Cortex of kidney (tissue), 1 donor: ENCODE data around the gene TAF7.
"Not testable (repeated sequence)": the region's sequence is repeated elsewhere in the genome, so short reads cannot be mapped to it uniquely, and the experiment has no call there.

Experiments
- DNase-seq: peaks from one replicate; lab custom pipeline; 2025; lab: John Stamatoyannopoulos, UW

TAF7 gene, protein sequence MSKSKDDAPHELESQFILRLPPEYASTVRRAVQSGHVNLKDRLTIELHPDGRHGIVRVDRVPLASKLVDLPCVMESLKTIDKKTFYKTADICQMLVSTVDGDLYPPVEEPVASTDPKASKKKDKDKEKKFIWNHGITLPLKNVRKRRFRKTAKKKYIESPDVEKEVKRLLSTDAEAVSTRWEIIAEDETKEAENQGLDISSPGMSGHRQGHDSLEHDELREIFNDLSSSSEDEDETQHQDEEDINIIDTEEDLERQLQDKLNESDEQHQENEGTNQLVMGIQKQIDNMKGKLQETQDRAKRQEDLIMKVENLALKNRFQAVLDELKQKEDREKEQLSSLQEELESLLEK

DNA sequence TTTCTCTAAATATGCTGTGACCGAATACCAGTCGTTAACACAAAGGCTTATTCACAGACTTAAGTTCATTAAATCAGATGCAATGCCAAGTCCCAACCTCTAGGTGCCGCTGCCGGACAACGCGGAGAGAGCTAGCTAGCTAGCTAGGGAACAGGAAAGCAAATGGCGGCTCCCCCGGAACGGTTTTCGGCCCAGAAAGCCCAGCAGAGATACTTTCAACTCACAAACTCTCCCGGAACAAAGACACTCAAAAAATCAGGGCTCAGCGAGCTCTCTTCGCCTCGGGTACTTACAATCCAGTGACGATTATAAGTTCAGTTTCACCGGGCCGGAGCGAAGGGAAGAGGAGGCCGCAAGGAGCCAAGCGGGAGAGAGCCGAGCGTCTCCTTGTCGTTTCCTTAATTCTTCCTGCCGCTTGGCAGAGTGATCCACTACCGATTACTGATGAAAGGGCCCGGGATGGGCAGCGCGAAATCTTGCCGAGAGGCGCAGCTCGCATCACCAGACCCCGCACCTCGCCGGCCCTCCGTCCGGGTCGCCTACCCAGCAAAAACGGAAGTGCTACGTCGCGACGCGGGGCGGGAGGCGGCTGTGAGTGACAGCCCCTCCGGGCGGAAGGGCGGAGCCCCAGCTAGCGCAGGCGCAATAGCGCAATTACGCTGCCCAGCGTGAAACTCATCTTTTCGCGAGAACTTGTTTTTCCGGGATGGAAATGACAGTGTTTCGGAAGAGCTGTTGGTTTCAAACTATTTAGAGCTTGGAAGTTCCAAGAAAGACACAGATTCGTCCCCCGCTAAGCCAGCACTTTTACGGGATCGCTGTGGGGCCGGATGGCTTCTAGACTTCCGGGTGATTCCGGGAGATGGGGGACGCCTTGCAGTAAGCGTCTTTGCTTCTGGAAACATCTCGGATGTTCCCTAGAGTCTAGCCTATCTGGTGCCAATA, at the start of gene TAF7:
Gene TAF7, minus strand, starts transcription at position 560 of the 945 bp plus-strand sequence. CDS start 740 bp downstream, outside the sequence.
- DNase-seq = no peak

- DNase-seq = no peak
These were observed 45.7 kb upstream of the TAF7 start for GRCh38 chr5:141366016-141366896.

DNA sequence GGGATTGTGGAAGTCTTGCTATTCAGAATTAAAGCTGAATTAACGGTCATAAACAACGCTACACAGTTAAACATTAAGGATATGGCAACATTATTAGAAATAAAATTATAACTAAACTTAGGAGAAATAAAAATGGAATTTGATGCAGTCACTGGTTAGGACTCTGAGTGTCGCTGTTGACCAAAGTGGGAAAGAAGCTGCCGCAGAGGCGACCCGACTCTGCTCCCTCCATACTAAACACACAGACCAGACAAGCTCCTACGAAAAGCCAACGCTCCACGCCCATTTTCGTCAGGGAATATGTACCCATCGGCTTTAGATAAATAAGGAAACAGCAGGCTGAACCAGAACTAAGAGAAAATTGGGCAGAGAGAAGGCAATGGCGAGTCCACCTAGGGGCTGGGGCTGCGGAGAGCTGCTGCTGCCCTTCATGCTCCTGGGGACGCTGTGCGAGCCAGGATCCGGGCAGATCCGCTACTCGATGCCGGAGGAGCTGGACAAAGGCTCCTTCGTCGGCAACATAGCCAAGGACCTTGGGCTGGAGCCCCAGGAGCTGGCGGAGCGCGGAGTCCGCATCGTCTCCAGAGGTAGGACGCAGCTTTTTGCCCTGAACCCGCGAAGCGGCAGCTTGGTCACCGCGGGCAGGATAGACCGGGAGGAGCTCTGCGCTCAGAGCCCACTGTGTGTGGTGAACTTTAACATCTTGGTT, 43.5 kb upstream of the TAF7 start, which contains the start of gene PCDHGA5:
Gene PCDHGA5, plus strand, starts transcription at position 211 of the 709 bp plus-strand sequence. Its CDS starts 169 bp downstream, at position 380.
- DNase-seq = no peak

DNA sequence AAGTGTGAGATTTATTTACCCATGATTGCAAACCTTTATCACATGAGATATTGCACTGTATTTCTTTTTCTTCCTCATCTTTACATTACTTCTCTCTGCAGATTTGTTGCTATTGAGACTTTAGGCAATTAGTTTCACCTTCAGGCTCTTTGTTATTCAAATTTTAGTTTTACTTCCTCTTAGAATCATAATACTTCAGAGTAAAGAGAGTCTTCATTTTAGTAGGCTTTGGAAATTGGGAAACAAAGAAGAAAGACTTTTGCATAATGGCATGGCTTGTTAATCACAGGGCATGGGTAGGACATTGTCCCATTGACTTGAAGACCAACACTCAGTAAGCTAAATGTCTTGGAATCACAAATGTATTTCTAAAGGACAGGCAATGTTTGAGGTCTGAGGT, 42.1 kb upstream of the TAF7 start:
- DNase-seq = no peak

- no peak for DNase-seq
These were observed 40.1 kb upstream of the TAF7 start for GRCh38 chr5:141360685-141361084.

DNA sequence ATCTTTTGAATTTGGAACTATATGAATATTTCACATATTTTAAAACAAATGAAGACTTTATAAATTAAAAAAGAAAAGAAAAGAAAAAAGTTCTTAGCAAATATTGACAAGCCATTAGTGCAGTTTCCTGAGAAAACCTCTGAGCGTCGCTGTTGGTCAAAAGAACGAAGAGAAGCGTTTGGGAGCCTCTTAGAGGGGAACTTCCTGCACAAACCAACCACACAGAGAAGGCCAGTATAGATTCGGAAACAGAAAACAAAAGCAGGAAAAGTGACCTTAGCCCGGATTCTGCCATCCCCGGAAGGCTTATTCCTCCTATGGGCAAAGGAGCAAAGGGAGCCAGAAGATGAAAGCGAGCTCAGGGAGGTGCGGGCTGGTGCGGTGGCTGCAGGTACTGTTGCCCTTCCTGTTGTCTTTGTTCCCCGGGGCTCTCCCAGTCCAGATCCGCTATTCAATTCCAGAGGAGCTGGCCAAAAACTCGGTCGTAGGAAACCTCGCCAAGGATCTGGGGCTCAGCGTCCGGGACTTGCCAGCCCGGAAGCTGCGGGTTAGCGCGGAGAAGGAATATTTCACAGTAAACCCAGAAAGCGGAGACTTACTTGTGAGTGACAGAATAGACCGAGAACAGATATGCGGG, 39.3 kb upstream of the TAF7 start, which contains the start of gene PCDHGB2:
Gene PCDHGB2, plus strand, starts transcription at position 205 of the 637 bp plus-strand sequence. Its CDS starts 142 bp downstream, at position 347.
- DNase-seq = no peak

DNA sequence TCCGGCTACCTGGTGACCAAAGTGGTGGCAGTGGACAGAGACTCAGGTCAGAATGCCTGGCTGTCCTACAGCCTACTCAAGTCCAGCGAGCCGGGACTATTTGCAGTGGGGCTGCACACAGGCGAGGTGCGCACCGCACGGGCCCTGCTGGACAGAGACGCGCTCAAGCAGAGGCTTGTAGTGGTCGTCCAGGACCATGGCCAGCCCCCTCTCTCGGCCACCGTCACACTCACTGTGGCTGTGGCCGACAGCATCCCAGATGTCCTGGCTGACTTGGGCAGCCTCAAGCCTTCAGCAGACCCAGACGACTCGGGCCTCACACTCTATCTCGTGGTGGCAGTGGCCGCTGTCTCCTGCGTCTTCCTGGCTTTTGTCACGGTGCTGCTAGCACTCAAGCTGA, 36.4 kb upstream of the TAF7 start:
- no peak for DNase-seq

- no peak for DNase-seq
These were observed 35.5 kb upstream of the TAF7 start for GRCh38 chr5:141356133-141356532.

- DNase-seq = no peak
These were observed 35.1 kb upstream of the TAF7 start for GRCh38 chr5:141355641-141356040.

DNA sequence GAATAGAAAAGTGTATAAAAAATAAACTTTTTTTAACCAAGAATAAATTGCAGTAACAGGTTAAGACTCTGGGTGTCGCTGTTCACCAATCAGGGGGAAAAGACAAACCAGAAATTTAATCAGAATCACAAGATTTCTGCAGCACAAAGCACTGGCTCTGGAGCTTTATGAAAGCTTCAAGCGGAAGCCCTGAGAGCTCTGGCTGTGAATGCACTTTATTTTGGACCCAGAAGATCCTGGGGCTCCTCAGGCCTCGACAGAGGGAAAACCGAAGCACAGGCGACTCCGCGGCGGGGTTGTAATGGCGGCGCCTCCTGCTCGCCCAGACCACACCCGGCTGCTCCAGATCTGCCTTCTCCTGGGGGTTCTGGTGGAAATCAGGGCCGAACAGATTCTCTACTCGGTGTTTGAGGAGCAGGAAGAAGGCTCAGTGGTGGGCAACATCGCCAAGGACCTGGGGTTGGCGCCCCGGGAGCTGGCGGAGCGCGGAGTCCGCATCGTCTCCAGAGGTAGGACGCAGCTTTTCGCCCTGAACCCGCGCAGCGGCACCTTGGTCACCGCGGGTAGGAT, 34.4 kb upstream of the TAF7 start, which contains the start of gene PCDHGA4:
Gene PCDHGA4, plus strand, starts transcription at position 122 of the 570 bp plus-strand sequence. Its CDS starts 87 bp downstream, at position 209.
- no peak for DNase-seq

DNA sequence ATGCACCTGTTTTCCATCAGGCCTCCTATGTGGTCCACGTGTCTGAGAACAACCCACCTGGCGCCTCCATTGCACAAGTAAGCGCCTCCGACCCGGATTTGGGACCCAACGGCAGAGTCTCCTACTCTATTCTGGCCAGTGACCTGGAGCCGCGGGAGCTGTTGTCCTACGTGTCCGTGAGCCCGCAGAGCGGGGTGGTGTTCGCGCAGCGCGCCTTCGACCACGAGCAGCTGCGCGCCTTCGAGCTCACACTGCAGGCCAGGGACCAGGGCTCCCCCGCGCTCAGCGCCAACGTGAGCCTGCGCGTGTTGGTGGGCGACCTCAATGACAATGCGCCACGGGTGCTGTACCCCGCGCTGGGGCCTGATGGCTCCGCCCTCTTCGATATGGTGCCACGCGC, 31.0 kb upstream of the TAF7 start:
- DNase-seq = no peak

GRCh38 chr5:141349917-141350619, 29.5 kb upstream of the TAF7 start, which contains the start of gene PCDHGB1:
TSS of gene PCDHGB1 (plus strand) at chr5:141350099. CDS start at chr5:141350261, 162 bp downstream.
- DNase-seq = no peak

DNA sequence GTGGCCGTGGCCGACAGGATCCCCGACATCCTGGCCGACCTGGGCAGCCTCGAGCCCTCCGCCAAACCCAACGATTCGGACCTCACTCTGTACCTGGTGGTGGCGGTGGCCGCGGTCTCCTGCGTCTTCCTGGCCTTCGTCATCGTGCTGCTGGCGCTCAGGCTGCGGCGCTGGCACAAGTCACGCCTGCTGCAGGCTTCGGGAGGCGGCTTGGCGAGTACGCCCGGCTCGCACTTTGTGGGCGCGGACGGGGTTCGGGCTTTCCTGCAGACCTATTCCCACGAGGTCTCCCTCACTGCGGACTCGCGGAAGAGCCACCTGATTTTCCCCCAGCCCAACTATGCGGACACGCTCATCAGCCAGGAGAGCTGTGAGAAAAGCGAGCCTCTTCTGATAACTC, 25.4 kb upstream of the TAF7 start:
- not testable (repeated sequence) for DNase-seq

- DNase-seq = no peak
These were observed 24.7 kb upstream of the TAF7 start for GRCh38 chr5:141345327-141345726.

DNA sequence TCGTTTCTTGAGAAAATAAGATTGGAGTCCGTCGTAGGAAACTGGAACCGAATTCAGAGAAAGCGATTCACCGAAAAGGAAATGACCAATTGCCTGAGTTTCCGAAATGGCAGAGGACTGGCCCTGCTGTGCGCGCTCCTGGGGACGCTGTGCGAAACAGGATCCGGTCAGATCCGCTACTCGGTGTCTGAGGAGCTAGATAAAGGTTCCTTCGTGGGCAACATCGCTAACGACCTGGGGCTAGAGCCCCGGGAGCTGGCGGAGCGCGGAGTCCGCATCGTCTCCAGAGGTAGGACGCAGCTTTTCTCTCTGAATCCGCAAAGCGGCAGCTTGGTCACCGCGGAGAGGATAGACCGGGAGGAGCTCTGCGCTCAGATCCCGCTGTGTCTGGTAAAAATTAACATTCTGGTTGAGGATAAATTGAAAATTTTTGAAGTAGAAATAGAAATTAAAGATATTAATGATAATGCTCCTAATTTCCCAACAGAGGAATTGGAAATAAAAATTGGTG, 23.4 kb upstream of the TAF7 start:
- no peak for DNase-seq

DNA sequence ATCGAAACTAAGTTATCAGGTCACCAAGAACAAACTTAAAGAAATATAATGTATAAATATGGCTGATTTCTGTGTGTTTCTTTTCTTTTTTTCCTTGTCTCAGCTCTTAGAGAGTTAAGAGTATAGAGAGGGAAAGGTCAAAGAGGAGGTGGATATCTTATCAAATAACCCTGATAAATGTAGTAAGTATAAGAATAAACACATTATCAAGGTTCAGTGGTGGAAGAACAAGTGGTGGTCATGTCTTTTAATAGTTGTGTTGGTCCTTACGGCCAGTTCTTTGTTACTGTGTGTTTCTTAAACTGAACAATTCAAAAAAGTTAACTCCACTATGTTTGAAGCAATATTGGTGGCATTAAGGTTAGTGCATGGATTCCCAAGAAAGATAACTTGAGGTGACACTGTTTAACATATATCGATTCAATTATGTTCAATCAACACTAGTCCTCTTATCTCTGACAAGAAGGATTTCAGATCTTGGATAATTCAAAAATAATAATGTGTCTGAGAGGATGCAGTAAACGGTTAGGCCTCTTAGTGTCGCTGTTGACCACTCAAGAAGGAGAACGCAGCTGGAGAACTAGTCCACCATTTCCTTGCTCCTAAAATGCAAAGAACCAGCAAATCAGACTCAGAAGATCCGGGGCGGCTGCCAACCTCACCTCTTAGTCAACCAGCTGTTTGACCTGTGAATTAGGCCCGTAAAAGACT, 22.8 kb upstream of the TAF7 start, which contains the start of gene PCDHGA3:
Gene PCDHGA3, plus strand, starts transcription at position 588 of the 711 bp plus-strand sequence. CDS start 205 bp downstream, outside the sequence.
- DNase-seq = no peak

- DNase-seq = no peak
These were observed 22.2 kb upstream of the TAF7 start for GRCh38 chr5:141342773-141343172.

- not testable (repeated sequence) for DNase-seq
These were observed 20.3 kb upstream of the TAF7 start for GRCh38 chr5:141340781-141341354.
